Activated CD8-positive, alpha-beta T cell treated with anti-CD3 and anti-CD28 coated beads, Interleukin-2, amount 10 ng/mL, durations not matched to agents 7 days and 5 days (primary cell): ENCODE data around the gene CD99. TPM values are rescaled to one million over a fixed set of nuclear protein-coding genes. Genes with fewer than 3 reads are reported as not detected.

Experiments used
- ATAC-seq: fragments of 150-1000 bp; cut with Tn5 transposase; one replicate; pipeline ENCODE4 v1.10.0; 2021; ENCODE audit warnings: moderate library complexity
- CTCF ChIA-PET: fragments of 350-600 bp; sonication (Branson Sonifier 250); formaldehyde crosslinking; loops from one replicate; lab custom pipeline; 2021; ENCODE audit warnings: antibody characterized with exemption; lab: Charles Lee
- POLR2A ChIA-PET: fragments of 350-600 bp; sonication (Branson Sonifier 250); formaldehyde crosslinking; loops from one replicate; lab custom pipeline; 2021; ENCODE audit warnings: antibody characterized with exemption; lab: Charles Lee
- DNase-seq: peaks from one replicate; pipeline ENCODE4 v3.0.0-alpha.2; 2020
- H3K27ac Mint-ChIP-seq: one replicate; pipeline ENCODE4 v1.8.0; 2021; ENCODE audit warnings: mild to moderate bottlenecking, mixed read lengths
- H3K27me3 Mint-ChIP-seq: one replicate; pipeline ENCODE4 v1.8.0; 2021; ENCODE audit warnings: low read depth, mixed read lengths
- H3K36me3 Mint-ChIP-seq: one replicate; pipeline ENCODE4 v1.8.0; 2021; ENCODE audit warnings: low read depth, mixed read lengths
- H3K4me1 Mint-ChIP-seq: one replicate; pipeline ENCODE4 v1.8.0; 2021; ENCODE audit warnings: low read depth, mixed read lengths
- H3K4me3 Mint-ChIP-seq: one replicate; pipeline ENCODE4 v1.8.0; 2021; ENCODE audit warnings: mild to moderate bottlenecking, mixed read lengths
- H3K9me3 Mint-ChIP-seq: one replicate; pipeline ENCODE4 v1.8.0; 2022; ENCODE audit warnings: mixed read lengths; ENCODE audit not compliant: insufficient read depth
- total RNA-seq, 2 experiments: library from RNA; stranded (reverse); gene quantifications; one replicate each; pipeline ENCODE4 v1.2.3, GENCODE V29; 2021

Gene CD99
- total RNA-seq, 2 experiments from 2014 or later, result 208 to 219 TPM

- POLR2A ChIA-PET, result no interaction called here
- Mint-ChIP-seq H3K36me3 (no peaks in the 10 kb centered on the region), H3K27ac (no peak overlapping the region)
Observed at GRCh38 chrX:2789569-2789968, 98.5 kb downstream of the CD99 start.

More at GRCh38 chrX:2789569-2789968, 98.5 kb downstream of the CD99 start:
- Mint-ChIP-seq H3K4me1 (no peaks in the 10 kb centered on the region), H3K4me3 (no peak overlapping the region), H3K27me3 (no peaks in the 10 kb centered on the region), H3K9me3 (no peaks in the 10 kb centered on the region)
- no peak for DNase-seq
- CTCF ChIA-PET, result no interaction called here
- no peak for ATAC-seq

Other genes with a start within 250 kb of the CD99 start
- gene DHRSX, start 190.3 kb upstream of the CD99 start, total RNA-seq, result 10 to 100 TPM; 16.2 to 18.9 TPM
- 10 to 100 TPM; 36.7 to 40.3 TPM for gene ZBED1, start 190.3 kb upstream of the CD99 start, total RNA-seq
- gene XG, start 60.7 kb downstream of the CD99 start, total RNA-seq, result not detected
- gene GYG2, start 137.6 kb downstream of the CD99 start, total RNA-seq, result not detected
- gene ARSD, start 238.0 kb downstream of the CD99 start, total RNA-seq, result 1 to 10 TPM; 1.6 to 2.5 TPM